ENCODE data around the gene ALPL. TPM values are rescaled to one million over a fixed set of nuclear protein-coding genes. Genes with fewer than 3 reads are reported as not detected.
A peak's percentile ranks its signal among the peaks of the same experiment; 100 is the strongest.

Gene ALPL
- total and polyA plus RNA-seq, 9 of the 15 experiments (the other 6 are each of a cell fraction or from before 2014, with no cell fraction given) = 0.04 to 0.38 (median 0.18) TPM; not detected in 4

- TF ChIP-seq PCBP2 (IDR thresholded peaks at IDR 0.05; ENCODE audit: low read depth, low read length, poor library complexity, severe bottlenecking) = no peak
- TF ChIP-seq SIRT6 (IDR thresholded peaks at IDR 0.05; ENCODE audit: low read depth, low read length) = no peak
- TF ChIP-seq DDX20 (tag; IDR thresholded peaks at IDR 0.05; ENCODE audit: low read depth) = no peak
- no peak for TF ChIP-seq BRD4 (IDR thresholded peaks at IDR 0.05)
- peak; percentile 84 for TF ChIP-seq ZNF175 (CRISPR knock-in tag; IDR thresholded peaks at IDR 0.05; ENCODE audit: low read depth)
- no peak for TF ChIP-seq ZNF740 (CRISPR knock-in tag; IDR thresholded peaks at IDR 0.05)
- no peak for TF ChIP-seq ZNF740 (tag; IDR thresholded peaks at IDR 0.05)
- TF ChIP-seq ZNF274 (IDR thresholded peaks at IDR 0.05; ENCODE audit: borderline replicate concordance, low read depth, low read length) = no peak
- TF ChIP-seq PHB (CRISPR knock-in tag; IDR thresholded peaks at IDR 0.05) = no peak
- TF ChIP-seq FOXK1 (CRISPR knock-in tag; IDR thresholded peaks at IDR 0.05; ENCODE audit: borderline replicate concordance) = no peak
- TF ChIP-seq ZNF398 (CRISPR knock-in tag; IDR thresholded peaks at IDR 0.05) = no peak
- TF ChIP-seq RFX1 (IDR thresholded peaks at IDR 0.05) = no peak
- TF ChIP-seq CBFA2T3 (IDR thresholded peaks at IDR 0.05) = peak; percentile 88
- no peak for TF ChIP-seq EGR1 (conservative IDR thresholded peaks at IDR 0.05)
- TF ChIP-seq ZNF140 (CRISPR knock-in tag; IDR thresholded peaks at IDR 0.05) = no peak
- no peak for TF ChIP-seq GTF2E2 (tag; IDR thresholded peaks at IDR 0.05)
- TF ChIP-seq ZC3H8 (IDR thresholded peaks at IDR 0.05) = no peak
- TF ChIP-seq STAT5A (IDR thresholded peaks at IDR 0.05; ENCODE audit: borderline replicate concordance, low read length) = no peak
- TF ChIP-seq, protein P1, sequence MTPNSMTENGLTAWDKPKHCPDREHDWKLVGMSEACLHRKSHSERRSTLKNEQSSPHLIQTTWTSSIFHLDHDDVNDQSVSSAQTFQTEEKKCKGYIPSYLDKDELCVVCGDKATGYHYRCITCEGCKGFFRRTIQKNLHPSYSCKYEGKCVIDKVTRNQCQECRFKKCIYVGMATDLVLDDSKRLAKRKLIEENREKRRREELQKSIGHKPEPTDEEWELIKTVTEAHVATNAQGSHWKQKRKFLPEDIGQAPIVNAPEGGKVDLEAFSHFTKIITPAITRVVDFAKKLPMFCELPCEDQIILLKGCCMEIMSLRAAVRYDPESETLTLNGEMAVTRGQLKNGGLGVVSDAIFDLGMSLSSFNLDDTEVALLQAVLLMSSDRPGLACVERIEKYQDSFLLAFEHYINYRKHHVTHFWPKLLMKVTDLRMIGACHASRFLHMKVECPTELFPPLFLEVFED (CRISPR knock-in tag; conservative IDR thresholded peaks at IDR 0.05) = no peak
- TF ChIP-seq, protein P2, sequence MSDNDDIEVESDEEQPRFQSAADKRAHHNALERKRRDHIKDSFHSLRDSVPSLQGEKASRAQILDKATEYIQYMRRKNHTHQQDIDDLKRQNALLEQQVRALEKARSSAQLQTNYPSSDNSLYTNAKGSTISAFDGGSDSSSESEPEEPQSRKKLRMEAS (CRISPR knock-in tag; IDR thresholded peaks at IDR 0.05) = peak; percentile 91
- TF ChIP-seq CBFA2T2 (conservative IDR thresholded peaks at IDR 0.05) = peak; percentile 73
- no peak for TF ChIP-seq HEY1 (CRISPR knock-in tag; IDR thresholded peaks at IDR 0.05; ENCODE audit: borderline replicate concordance)
- no peak; the same call in none of the 2 replicates for TF ChIP-seq ZFX (CRISPR knock-in tag; IDR thresholded peaks at IDR 0.05)
- no peak for TF ChIP-seq BRD9 (IDR thresholded peaks at IDR 0.05; ENCODE audit: low read depth, partially characterized antibody)
- TF ChIP-seq TAL1 (IDR thresholded peaks at IDR 0.05) = peak; percentile 80
- TF ChIP-seq RBBP5 (IDR thresholded peaks at IDR 0.05; ENCODE audit: borderline replicate concordance, insufficient read depth, low read length, poor library complexity, severe bottlenecking) = no peak
Measured at GRCh38 chr1:21613072-21613867, 104.0 kb downstream of the ALPL start (continued).
